Measurements from ENCODE around the gene HLA-DOB. TPM values are rescaled to one million over a fixed set of nuclear protein-coding genes. Genes with fewer than 3 reads are reported as not detected.

HLA-DOB gene
- polyA plus RNA-seq, 3 donors, result 0.58 to 0.62 TPM; not detected in 1

DNA sequence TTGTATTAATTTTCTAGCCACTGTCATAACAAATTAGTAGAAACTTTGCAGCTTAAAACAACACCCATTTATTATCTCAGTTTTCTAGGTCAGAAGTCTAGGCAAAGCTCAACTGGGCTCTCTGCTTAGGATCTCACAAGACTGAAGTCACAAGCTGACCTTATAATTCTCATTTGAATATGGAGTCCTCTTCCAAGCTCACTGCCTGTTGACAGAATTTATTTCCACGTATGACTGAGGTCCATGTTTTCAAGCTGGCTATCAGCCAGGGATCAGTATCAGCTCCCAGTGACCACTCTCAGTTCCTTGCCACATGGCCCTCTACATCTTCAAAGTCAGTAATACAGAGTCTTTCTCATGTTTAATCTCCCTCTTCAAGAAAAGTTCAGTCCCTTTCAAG lies 41.7 kb downstream of the HLA-DOB start:
- WGBS, 3 donors, result 16 to 45% (median 17%) methylated on average over 1 of the region's 1 CpG
- no peak overlapping the region for H3K27ac ChIP-seq (ENCODE audit: low read depth, low read length)

DNA sequence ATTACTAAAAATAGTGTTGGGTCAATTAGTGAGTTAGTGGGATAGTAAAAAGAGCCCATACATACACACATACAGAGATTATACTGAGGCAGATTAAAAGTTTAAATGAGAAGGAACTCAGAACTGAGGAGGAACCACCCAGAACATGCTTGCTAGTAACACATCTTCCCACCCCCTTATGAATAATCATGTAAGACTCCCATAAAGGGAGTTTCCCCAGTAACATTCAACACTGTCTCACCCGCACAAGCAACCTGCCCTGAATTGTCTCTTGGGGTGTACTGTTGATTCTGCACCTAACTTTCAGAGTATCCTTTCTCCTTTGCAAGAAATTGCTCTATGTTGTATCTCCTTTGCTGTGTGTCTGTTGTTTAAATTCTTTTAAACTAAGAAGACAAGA lies 42.4 kb downstream of the HLA-DOB start:
- no peak overlapping the region for H3K27ac ChIP-seq (ENCODE audit: low read depth, low read length)
- WGBS, 3 donors, result 57 to 63% (median 58%) methylated on average over 1 of the region's 1 CpG

GRCh38 chr6:32772656-32773055 lies 44.1 kb downstream of the HLA-DOB start:
- WGBS, 3 donors, result 16 to 22% (median 17%) methylated on average over 1 of the region's 1 CpG
- H3K27ac ChIP-seq (ENCODE audit: low read depth, low read length), result no peak overlapping the region

GRCh38 chr6:32764048-32764447 lies 52.8 kb downstream of the HLA-DOB start:
- 17 to 38% (median 28%) methylated on average over 1 of the region's 1 CpG for WGBS, 3 donors

GRCh38 chr6:32763421-32763820 lies 53.4 kb downstream of the HLA-DOB start, which contains the start of gene HLA-DQB2:
HLA-DQB2 (minus strand) TSS chr6:32763532; CDS start chr6:32763470, 62 bp downstream.
- WGBS, 3 donors, result 33 to 57% (median 51%) methylated on average over 4 of the region's 4 CpGs
- no peak within 1 kb of the TSS for H3K27ac ChIP-seq (ENCODE audit: low read depth, low read length)

More at GRCh38 chr6:32764048-32764447, 52.8 kb downstream of the HLA-DOB start:
- H3K27ac ChIP-seq (ENCODE audit: low read depth, low read length), result no peak overlapping the region

Other genes starting within 250 kb of the HLA-DOB start
- 10 to 100 TPM; 26.0 to 93.5 (median 30.5) TPM for gene HLA-DRB1, start 227.2 kb downstream of the HLA-DOB start, polyA plus RNA-seq
- gene HLA-DQA1, start 179.6 kb downstream of the HLA-DOB start, polyA plus RNA-seq, result 10 to 100 TPM in 1 of 3 donors, 1 to 10 TPM in 2; 6.2 to 47.9 (median 8.1) TPM
- gene HLA-DQB1, start 150.3 kb downstream of the HLA-DOB start, polyA plus RNA-seq, result 10 to 100 TPM in 2 of 3 donors, 1 to 10 TPM in 1; 8.7 to 73.5 (median 43.3) TPM
- not detected for gene HLA-DQA2, start 75.6 kb downstream of the HLA-DOB start, polyA plus RNA-seq
- gene HLA-DQB2, start 53.5 kb downstream of the HLA-DOB start, polyA plus RNA-seq, result not detected
- gene TAP2, start 21.7 kb upstream of the HLA-DOB start, polyA plus RNA-seq, result 10 to 100 TPM in 2 of 3 donors, 1 to 10 TPM in 1; 8.3 to 29.4 (median 17.8) TPM
- gene PSMB8, start 27.0 kb upstream of the HLA-DOB start, polyA plus RNA-seq, result 10 to 100 TPM; 43.8 to 93.3 (median 61.5) TPM
- gene TAP1, start 36.7 kb upstream of the HLA-DOB start, polyA plus RNA-seq, result 10 to 100 TPM; 29.6 to 43.0 (median 34.0) TPM
- 10 to 100 TPM; 17.0 to 66.6 (median 53.4) TPM for gene PSMB9, start 37.2 kb upstream of the HLA-DOB start, polyA plus RNA-seq
- 10 to 100 TPM in 2 of 3 donors, 1 to 10 TPM in 1; 4.3 to 19.0 (median 18.8) TPM for gene HLA-DMB, start 124.0 kb upstream of the HLA-DOB start, polyA plus RNA-seq
- gene HLA-DMA, start 136.1 kb upstream of the HLA-DOB start, polyA plus RNA-seq, result 10 to 100 TPM; 14.2 to 70.0 (median 55.4) TPM
- 100 to 1,000 TPM in 2 of 3 donors, 10 to 100 TPM in 1; 83.9 to 118 (median 116) TPM for gene BRD2, start 151.6 kb upstream of the HLA-DOB start, polyA plus RNA-seq
- gene HLA-DOA, start 192.6 kb upstream of the HLA-DOB start, polyA plus RNA-seq, result 1 to 10 TPM; 1.5 to 3.3 (median 1.6) TPM